ENCODE results near the gene COPS2. TPM values are rescaled to one million over a fixed set of nuclear protein-coding genes. Genes with fewer than 3 reads are reported as not detected.
"Not testable (repeated sequence)": the region's sequence is repeated elsewhere in the genome, so short reads cannot be mapped to it uniquely, and the experiment has no call there.

Gene COPS2
- total RNA-seq, 1 donor from 2014 or later = 77.0 TPM

GRCh38 chr15:49079340-49080039, 75.9 kb downstream of the COPS2 start:
- ATAC-seq (no peak), DNase-seq (ENCODE audit: missing footprints) (no peak)
- intact Hi-C loops (cut with DNase I) = no loop called here

- intact Hi-C loops (cut with DNase I) = no loop called here
- ATAC-seq (no peak), DNase-seq (ENCODE audit: missing footprints) (no peak)
Measured at GRCh38 chr15:49075881-49076280, 79.5 kb downstream of the COPS2 start.

GRCh38 chr15:49074589-49075287, 80.7 kb downstream of the COPS2 start:
- intact Hi-C loops (cut with DNase I); ATAC-seq; DNase-seq (ENCODE audit: missing footprints): not testable (repeated sequence)

Small RNAs within 50 kb of the gene (microRNA-seq; reads per million reads assigned to microRNA genes)
- not detected for gene MIR4716

Other genes with a start within 250 kb of the COPS2 start
- 1.5 TPM for gene SHC4, start 191.7 kb downstream of the COPS2 start, total RNA-seq
- 34.2 TPM for gene SECISBP2L, start 109.2 kb downstream of the COPS2 start, total RNA-seq
- 36.5 TPM for gene GALK2, start 14.6 kb upstream of the COPS2 start, total RNA-seq

Data from Right ventricle myocardium inferior (tissue), 1 donor.